GM12878 (cell line): ENCODE results near the gene NAV2. TPM values are rescaled to one million over a fixed set of nuclear protein-coding genes. Genes with fewer than 3 reads are reported as not detected.

Source experiments
- ATAC-seq: fragments of 200-7000 bp; cut with Tn5 transposase; 3 replicates; pipeline ENCODE4 v1.9.1; 2020; ENCODE audit warnings: mild to moderate bottlenecking, moderate library complexity
- BruUV-seq: library from RNA; stranded (reverse); fragments of 400-500 nt; replicated peaks from 2 replicates; lab custom pipeline; 2021; lab: Mats Ljungman, UMichigan
- CTCF ChIA-PET: fragments of 300-600 bp; sonication (Branson Sonifier 250); formaldehyde crosslinking; extraction: SDS; loops from one replicate; lab custom pipeline; 2021; ENCODE audit warnings: inconsistent platforms; lab: Yijun Ruan, JAX
- POLR2A ChIA-PET: fragments of 350-600 bp; formaldehyde crosslinking; extraction: SDS; loops from one replicate; lab custom pipeline; 2021; ENCODE audit warnings: inconsistent platforms; lab: Charles Lee
- RAD21 ChIA-PET: fragments of 300-600 bp; sonication (Branson Sonifier 250); formaldehyde crosslinking; loops from one replicate; lab custom pipeline; 2023; ENCODE audit warnings: antibody characterized with exemption; ENCODE audit not compliant: unreplicated experiment; lab: Charles Lee
- SMC1A ChIA-PET: fragments of 300-600 bp; sonication (Branson Sonifier 250); formaldehyde crosslinking; loops from one replicate; lab custom pipeline; 2023; ENCODE audit not compliant: unreplicated experiment, uncharacterized antibody; lab: Charles Lee
- DNase-seq: peaks from one replicate; pipeline ENCODE4 v3.0.0-alpha.2; 2011; ENCODE audit warnings: low read depth, low spot score
- FAIRE-seq: peaks from 3 replicates; lab custom pipeline; 2011; peaks lifted over from hg19 to GRCh38; lab: Jason Lieb, UNC
- H2AFZ ChIP-seq: 2 replicates; pipeline ENCODE4 v1.6.0; 2011; ENCODE audit warnings: low read depth, low read length, control low read depth; ENCODE audit not compliant: control insufficient read depth
- H3K27ac ChIP-seq: 2 replicates; pipeline ENCODE4 v1.5.1; 2011; ENCODE audit warnings: control low read depth; ENCODE audit not compliant: control insufficient read depth, insufficient read depth
- H3K27me3 ChIP-seq, 2 experiments: replicated peaks in 1 of 2; 2 replicates each; pipeline versions ENCODE4 v1.6.0 to v1.6.1; 2011; ENCODE audit warnings: low read length in 1 of 2; ENCODE audit not compliant: control insufficient read depth in 2 of 2, insufficient read depth in 2 of 2
- H3K36me3 ChIP-seq, 2 experiments: 2 replicates each; pipeline ENCODE4 v1.5.1; 2011; ENCODE audit warnings: low read length in 1 of 2; ENCODE audit not compliant: control insufficient read depth in 2 of 2, insufficient read depth in 2 of 2
- H3K4me1 ChIP-seq: 2 replicates; pipeline ENCODE4 v1.6.1; 2011; ENCODE audit warnings: mild to moderate bottlenecking, low read length, moderate library complexity, mixed read lengths; ENCODE audit not compliant: control insufficient read depth, insufficient read depth
- H3K4me2 ChIP-seq: 2 replicates; pipeline ENCODE4 v1.6.0; 2011; ENCODE audit warnings: control low read depth; ENCODE audit not compliant: control insufficient read depth, insufficient read depth
- H3K4me3 ChIP-seq: fragments of 200-600 bp; sonication (generic); 2 replicates; pipeline ENCODE4 v1.5.1; 2016
- H3K79me2 ChIP-seq: 2 replicates; pipeline ENCODE4 v1.6.0; 2011; ENCODE audit warnings: low read length; ENCODE audit not compliant: control insufficient read depth, insufficient read depth
- H3K9ac ChIP-seq: 2 replicates; pipeline ENCODE4 v1.8.0; 2011; ENCODE audit warnings: low read length, control low read depth, mixed read lengths; ENCODE audit not compliant: control insufficient read depth, insufficient read depth
- H3K9me3 ChIP-seq: replicated peaks from 3 replicates; pipeline ENCODE4 v1.5.1; 2011; ENCODE audit warnings: mild to moderate bottlenecking, low read length; ENCODE audit not compliant: control insufficient read depth, insufficient read depth
- H4K20me1 ChIP-seq: 2 replicates; pipeline ENCODE4 v1.6.0; 2011; ENCODE audit not compliant: control insufficient read depth, insufficient read depth
- ASH2L ChIP-seq: fragments of 300-600, 200-600 bp; sonication (generic); IDR thresholded peaks from 2 replicates; pipeline ENCODE4 v1.6.1; 2017; ENCODE audit warnings: low read depth, mild to moderate bottlenecking, borderline replicate concordance
- ATF7 ChIP-seq: fragments of 450-650 bp; IDR thresholded peaks from 2 replicates; pipeline ENCODE4 v1.6.1; 2016; ENCODE audit warnings: low read depth, mild to moderate bottlenecking
- EED ChIP-seq: sonication (generic); IDR thresholded peaks from 2 replicates; pipeline ENCODE4 v1.6.1; 2016; ENCODE audit warnings: antibody characterized with exemption, low read depth
- EP300 ChIP-seq, 2 experiments: fragments of 150-350 bp in 1 of 2; IDR thresholded peaks; 2 replicates each; pipeline ENCODE4 v1.6.1; 2011 to 2012; ENCODE audit warnings: low read depth in 2 of 2, low read length in 2 of 2, borderline replicate concordance in 1 of 2, improper control_type of control experiment in 1 of 2, inconsistent platforms in 1 of 2; ENCODE audit not compliant: control insufficient read depth in 1 of 2
- FOS ChIP-seq: IDR thresholded peaks from 3 replicates; pipeline ENCODE4 v1.6.1; 2011; ENCODE audit warnings: borderline replicate concordance; ENCODE audit not compliant: insufficient read length; ENCODE audit errors: extremely low read depth
- IRF4 ChIP-seq: IDR thresholded peaks from 2 replicates; pipeline ENCODE4 v1.6.1; 2011; ENCODE audit warnings: low read depth, low read length
- MTA3 ChIP-seq: IDR thresholded peaks from 2 replicates; pipeline ENCODE4 v1.6.1; 2012; ENCODE audit warnings: low read length, inconsistent platforms, borderline replicate concordance
- MXI1 ChIP-seq: fragments of 150-350 bp; IDR thresholded peaks from 2 replicates; pipeline ENCODE4 v1.6.1; 2011; ENCODE audit warnings: low read depth, mild to moderate bottlenecking, inconsistent platforms, low read length, improper control_type of control experiment
- NR2C2 ChIP-seq: IDR thresholded peaks from 2 replicates; pipeline ENCODE4 v1.6.1; 2011; ENCODE audit warnings: borderline replicate concordance, low read depth; ENCODE audit not compliant: control insufficient read depth, insufficient read length
- SPI1 ChIP-seq: IDR thresholded peaks from 2 replicates; pipeline ENCODE4 v1.6.1; 2011; ENCODE audit warnings: low read depth, mild to moderate bottlenecking, low read length, moderate library complexity, borderline replicate concordance; ENCODE audit not compliant: insufficient read depth
- SUPT20H ChIP-seq: IDR thresholded peaks from 2 replicates; pipeline ENCODE4 v1.6.1; 2011; ENCODE audit warnings: low read depth, mild to moderate bottlenecking, low read length, moderate library complexity, borderline replicate concordance; ENCODE audit not compliant: control insufficient read depth
- TARDBP ChIP-seq: IDR thresholded peaks from 2 replicates; pipeline ENCODE4 v1.6.1; 2016; ENCODE audit warnings: borderline replicate concordance
- ZNF622 ChIP-seq: fragments of 450-650 bp; IDR thresholded peaks from 2 replicates; pipeline ENCODE4 v1.6.1; 2017; ENCODE audit warnings: mild to moderate bottlenecking, inconsistent platforms
- WGBS: methylation state at CpG from one replicate; pipeline ENCODE4 v1.1.6; 2016; ENCODE audit warnings: low lambda C conversion rate; ENCODE audit not compliant: insufficient replicate concordance, insufficient coverage; ENCODE audit errors: missing lambda C conversion rate; 5-methylcytosine and 5-hydroxymethylcytosine counted together
- in situ Hi-C: fragments of 300-500 bp; cut with MboI; formaldehyde crosslinking; loops from 9 replicates; pipeline ENCODE4 v1.14.3; 2018; ENCODE audit warnings: mixed read lengths
- intact Hi-C: fragments of 100-400 bp; cut with micrococcal nuclease; formaldehyde crosslinking; loops from one replicate; pipeline ENCODE4 v1.14.2; 2022; ENCODE audit not compliant: unreplicated experiment
- polyA plus RNA-seq, 11 experiments: library from polyadenylated mRNA; depleted of rRNA in 4 of 11; unstranded in 6 of 11; stranded (reverse) in 5 of 11; fragments of >200 nt; fragmentation: Nextera tagmentation in 4 of 11; fragmentation: Illumina TruSeq in 1 of 11; extraction: Ambion mirVana in 4 of 11; extraction: Trizol in 1 of 11; gene quantifications; 1 replicate in 1 of 11; 2 replicates in 10 of 11; pipeline versions ENCODE4 v1.2.1 to v1.2.3, GENCODE V29; 2011 to 2016; ENCODE audit warnings: inconsistent platforms in 2 of 11, missing spikeins in 2 of 11, low read depth in 1 of 11
- total RNA-seq, 4 experiments: library from RNA; depleted of rRNA in 3 of 4; stranded (reverse); fragments of >200 nt in 3 of 4; fragmentation: Illumina TruSeq in 1 of 4; extraction: Trizol in 1 of 4; gene quantifications; 2 replicates each; pipeline versions ENCODE4 v1.2.1 to v1.2.3, GENCODE V29; 2013 to 2021
- TF ChIP-seq, protein P1 (sequence below): fragments of 450-650 bp; formaldehyde crosslinking; IDR thresholded peaks from 2 replicates; pipeline ENCODE4 v1.4.0; 2020; ENCODE audit warnings: mild to moderate bottlenecking, moderate library complexity
- TF ChIP-seq, protein P2 (sequence below): IDR thresholded peaks from 2 replicates; pipeline ENCODE4 v1.6.1; 2011; ENCODE audit warnings: borderline replicate concordance, low read depth, mild to moderate bottlenecking, moderate library complexity, low read length; ENCODE audit not compliant: insufficient read depth, poor library complexity, severe bottlenecking

Gene NAV2
- total and polyA plus RNA-seq, 10 of the 15 experiments (the other 5 are each of a cell fraction or from before 2014, with no cell fraction given), result 0.35 to 6.1 (median 1.1) TPM

DNA sequence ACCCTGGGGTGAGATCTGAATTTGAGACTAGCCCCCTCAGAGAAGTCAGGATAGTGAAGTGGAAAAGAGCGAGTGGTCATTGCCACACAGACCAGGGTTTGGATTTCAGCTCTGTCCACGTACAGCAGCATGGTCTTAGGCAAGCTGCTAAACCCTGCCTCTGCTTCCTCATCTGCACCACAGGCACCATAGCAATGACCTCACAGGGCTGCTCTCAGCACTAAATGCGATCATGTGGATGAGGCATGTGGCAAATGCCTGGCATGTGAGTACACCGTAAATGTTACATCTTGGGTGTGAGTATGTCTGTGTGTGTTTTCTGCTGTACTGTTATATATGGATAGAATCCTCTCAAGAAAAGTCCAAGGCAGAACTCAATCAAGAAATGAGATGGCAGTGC lies 15.8 kb downstream of the NAV2 start:
- POLR2A ChIA-PET, result no interaction called here
- no peak for DNase-seq
- RAD21 ChIA-PET, result no interaction called here
- Histone ChIP-seq H3K9ac (no peak overlapping the region), H3K4me2 (no peak overlapping the region), H3K79me2 (no peaks in the 10 kb centered on the region), H3K27ac (no peak overlapping the region), H3K9me3 (no peaks in the 10 kb centered on the region), H3K4me1 (no peaks in the 10 kb centered on the region), H3K4me3 (no peak overlapping the region), H3K27me3 (peaks cover 0 to 3% of the 10 kb centered on the region in 2 experiments; a peak in 2 of 4 replicates), H2AFZ (no peak overlapping the region), H3K36me3 (no peaks in the 10 kb centered on the region), H4K20me1 (no peaks in the 10 kb centered on the region; the same call in 1 of the 2 replicates)
- intact Hi-C loops (no loop called here), in situ Hi-C loops (loop anchor here (25.0 kb wide), 1 partner anchor 416 kb away; no protein-coding TSS in a partner anchor)
- CTCF ChIA-PET, result no interaction called here
- no TSS peak for BruUV-seq
- no peak for FAIRE-seq
- TF ChIP-seq MXI1 (no peak), ZNF622 (no peak), FOS (no peak), TARDBP (no peak), NR2C2 (no peak), EP300 (IDR thresholded peaks at IDR 0.05; ENCODE audit: borderline replicate concordance in 1 of 2, control insufficient read depth in 1 of 2, low read depth in 2 of 2, low read length in 2 of 2) (no peak), EED (no peak), ASH2L (no peak), ATF7 (no peak), SUPT20H (no peak), IRF4 (no peak), MTA3 (no peak), SPI1 (no peak)
- TF ChIP-seq, protein P1, sequence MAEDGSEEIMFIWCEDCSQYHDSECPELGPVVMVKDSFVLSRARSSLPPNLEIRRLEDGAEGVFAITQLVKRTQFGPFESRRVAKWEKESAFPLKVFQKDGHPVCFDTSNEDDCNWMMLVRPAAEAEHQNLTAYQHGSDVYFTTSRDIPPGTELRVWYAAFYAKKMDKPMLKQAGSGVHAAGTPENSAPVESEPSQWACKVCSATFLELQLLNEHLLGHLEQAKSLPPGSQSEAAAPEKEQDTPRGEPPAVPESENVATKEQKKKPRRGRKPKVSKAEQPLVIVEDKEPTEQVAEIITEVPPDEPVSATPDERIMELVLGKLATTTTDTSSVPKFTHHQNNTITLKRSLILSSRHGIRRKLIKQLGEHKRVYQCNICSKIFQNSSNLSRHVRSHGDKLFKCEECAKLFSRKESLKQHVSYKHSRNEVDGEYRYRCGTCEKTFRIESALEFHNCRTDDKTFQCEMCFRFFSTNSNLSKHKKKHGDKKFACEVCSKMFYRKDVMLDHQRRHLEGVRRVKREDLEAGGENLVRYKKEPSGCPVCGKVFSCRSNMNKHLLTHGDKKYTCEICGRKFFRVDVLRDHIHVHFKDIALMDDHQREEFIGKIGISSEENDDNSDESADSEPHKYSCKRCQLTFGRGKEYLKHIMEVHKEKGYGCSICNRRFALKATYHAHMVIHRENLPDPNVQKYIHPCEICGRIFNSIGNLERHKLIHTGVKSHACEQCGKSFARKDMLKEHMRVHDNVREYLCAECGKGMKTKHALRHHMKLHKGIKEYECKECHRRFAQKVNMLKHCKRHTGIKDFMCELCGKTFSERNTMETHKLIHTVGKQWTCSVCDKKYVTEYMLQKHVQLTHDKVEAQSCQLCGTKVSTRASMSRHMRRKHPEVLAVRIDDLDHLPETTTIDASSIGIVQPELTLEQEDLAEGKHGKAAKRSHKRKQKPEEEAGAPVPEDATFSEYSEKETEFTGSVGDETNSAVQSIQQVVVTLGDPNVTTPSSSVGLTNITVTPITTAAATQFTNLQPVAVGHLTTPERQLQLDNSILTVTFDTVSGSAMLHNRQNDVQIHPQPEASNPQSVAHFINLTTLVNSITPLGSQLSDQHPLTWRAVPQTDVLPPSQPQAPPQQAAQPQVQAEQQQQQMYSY (CRISPR knock-in tag), result no peak
- TF ChIP-seq, protein P2, sequence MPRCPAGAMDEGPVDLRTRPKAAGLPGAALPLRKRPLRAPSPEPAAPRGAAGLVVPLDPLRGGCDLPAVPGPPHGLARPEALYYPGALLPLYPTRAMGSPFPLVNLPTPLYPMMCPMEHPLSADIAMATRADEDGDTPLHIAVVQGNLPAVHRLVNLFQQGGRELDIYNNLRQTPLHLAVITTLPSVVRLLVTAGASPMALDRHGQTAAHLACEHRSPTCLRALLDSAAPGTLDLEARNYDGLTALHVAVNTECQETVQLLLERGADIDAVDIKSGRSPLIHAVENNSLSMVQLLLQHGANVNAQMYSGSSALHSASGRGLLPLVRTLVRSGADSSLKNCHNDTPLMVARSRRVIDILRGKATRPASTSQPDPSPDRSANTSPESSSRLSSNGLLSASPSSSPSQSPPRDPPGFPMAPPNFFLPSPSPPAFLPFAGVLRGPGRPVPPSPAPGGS, result no peak
- no peak for ATAC-seq
- SMC1A ChIA-PET, result no interaction called here
- 41% methylated on average over 4 of the region's 4 CpGs for WGBS
